DMS114 treated with DMSO at 0.1 percent for 48 hours (cell line): ENCODE data around the gene AGAP3.

ENCODE experiments used
- DNase-seq: peaks from one replicate; lab custom pipeline; 2025; ENCODE audit not compliant: unreplicated experiment; lab: John Stamatoyannopoulos, UW

Gene AGAP3

GRCh38 chr7:151179287-151179860 is 93.1 kb downstream of the AGAP3 start:
- DNase-seq, result no peak

GRCh38 chr7:151179946-151180345 is 93.7 kb downstream of the AGAP3 start:
- DNase-seq, result no peak

GRCh38 chr7:151181011-151181431 is 94.7 kb downstream of the AGAP3 start:
- no peak for DNase-seq

- no peak for DNase-seq
Observed at GRCh38 chr7:151185762-151186639, 99.7 kb downstream of the AGAP3 start.

GRCh38 chr7:151186640-151187408 is 100.5 kb downstream of the AGAP3 start, which contains the start of gene ASB10:
Gene ASB10, minus strand, starts transcription at chr7:151187250. Its CDS starts 120 bp downstream, at chr7:151187130.
- no peak for DNase-seq

- DNase-seq, result no peak
Observed at GRCh38 chr7:151187409-151188251, 101.4 kb downstream of the AGAP3 start.

GRCh38 chr7:151188252-151188542 is 101.9 kb downstream of the AGAP3 start:
- no peak for DNase-seq

GRCh38 chr7:151189038-151189437 is 102.8 kb downstream of the AGAP3 start:
- DNase-seq, result no peak

- DNase-seq, result no peak
Observed at GRCh38 chr7:151191544-151191943, 105.3 kb downstream of the AGAP3 start.

- DNase-seq, result no peak
Observed at GRCh38 chr7:151192002-151192539, 105.8 kb downstream of the AGAP3 start.

GRCh38 chr7:151193203-151193978 is 107.1 kb downstream of the AGAP3 start:
- DNase-seq, result no peak
